ENCODE measurements around the gene PHF21A. TPM values are rescaled to one million over a fixed set of nuclear protein-coding genes. Genes with fewer than 3 reads are reported as not detected.

PHF21A gene
- total and polyA plus RNA-seq, 2 experiments from 2014 or later = 42.1 to 55.6 TPM

DNA sequence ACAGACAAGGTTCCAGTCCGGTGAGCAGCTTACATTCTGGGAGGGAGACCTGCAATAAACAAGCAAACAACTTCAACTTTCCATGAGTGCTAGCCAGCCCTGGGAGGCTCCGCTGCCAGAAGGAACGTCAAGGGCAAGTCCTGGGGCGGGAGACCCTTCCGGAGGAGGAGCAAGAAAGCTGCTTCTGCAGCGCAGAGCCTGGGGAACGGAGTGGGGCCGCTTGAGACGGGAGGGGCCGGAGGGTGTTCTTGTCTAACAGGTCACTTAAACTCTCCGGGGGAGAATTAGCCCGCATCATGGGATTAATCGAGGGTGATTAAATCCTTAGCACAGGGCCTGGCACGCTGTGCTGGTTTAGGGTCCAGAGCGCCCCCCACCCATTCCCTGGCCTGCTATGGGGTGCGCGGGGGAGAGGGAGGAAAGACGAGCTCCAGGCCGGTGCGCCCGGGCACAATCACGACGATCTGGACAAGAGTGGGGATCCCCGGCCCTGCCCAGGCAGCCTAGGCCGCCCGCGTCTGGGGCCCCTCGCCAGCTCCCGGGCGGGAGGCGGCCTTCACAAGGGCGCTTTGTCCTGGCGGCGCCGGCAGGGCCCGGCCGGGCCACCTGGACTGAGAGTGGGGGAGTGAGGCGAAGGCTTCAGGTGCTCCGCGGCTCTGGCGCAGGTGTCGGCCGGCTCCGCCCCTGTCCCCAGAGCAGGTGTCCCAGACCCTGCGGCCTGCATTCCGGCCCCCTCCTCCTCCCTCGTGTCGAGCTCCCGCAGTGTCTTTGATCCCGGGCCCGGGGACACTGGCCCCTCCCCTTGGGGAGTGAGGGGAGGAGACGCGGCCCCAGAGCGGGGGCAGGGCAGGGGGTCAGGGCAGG, 199.5 kb downstream of the PHF21A start:
- Histone ChIP-seq H3K27me3 (peaks cover 45% of the 10 kb centered on the region), H3K27ac (no peak overlapping the region), H3K9me3 (ENCODE audit: low read depth) (no peaks in the 10 kb centered on the region), H3K36me3 (no peaks in the 10 kb centered on the region), H3K4me1 (ENCODE audit: low read depth) (no peaks in the 10 kb centered on the region), H3K4me3 (peak overlapping the region; percentile 38)
- TF ChIP-seq, protein P1, sequence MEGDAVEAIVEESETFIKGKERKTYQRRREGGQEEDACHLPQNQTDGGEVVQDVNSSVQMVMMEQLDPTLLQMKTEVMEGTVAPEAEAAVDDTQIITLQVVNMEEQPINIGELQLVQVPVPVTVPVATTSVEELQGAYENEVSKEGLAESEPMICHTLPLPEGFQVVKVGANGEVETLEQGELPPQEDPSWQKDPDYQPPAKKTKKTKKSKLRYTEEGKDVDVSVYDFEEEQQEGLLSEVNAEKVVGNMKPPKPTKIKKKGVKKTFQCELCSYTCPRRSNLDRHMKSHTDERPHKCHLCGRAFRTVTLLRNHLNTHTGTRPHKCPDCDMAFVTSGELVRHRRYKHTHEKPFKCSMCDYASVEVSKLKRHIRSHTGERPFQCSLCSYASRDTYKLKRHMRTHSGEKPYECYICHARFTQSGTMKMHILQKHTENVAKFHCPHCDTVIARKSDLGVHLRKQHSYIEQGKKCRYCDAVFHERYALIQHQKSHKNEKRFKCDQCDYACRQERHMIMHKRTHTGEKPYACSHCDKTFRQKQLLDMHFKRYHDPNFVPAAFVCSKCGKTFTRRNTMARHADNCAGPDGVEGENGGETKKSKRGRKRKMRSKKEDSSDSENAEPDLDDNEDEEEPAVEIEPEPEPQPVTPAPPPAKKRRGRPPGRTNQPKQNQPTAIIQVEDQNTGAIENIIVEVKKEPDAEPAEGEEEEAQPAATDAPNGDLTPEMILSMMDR (IDR thresholded peaks at IDR 0.05; ENCODE audit: low read depth, low read length) = no peak
- DNase-seq (ENCODE audit: low read depth in 1 of 2, low spot score in 1 of 2) = peak in 1 of 2 donors; percentile 55

DNA sequence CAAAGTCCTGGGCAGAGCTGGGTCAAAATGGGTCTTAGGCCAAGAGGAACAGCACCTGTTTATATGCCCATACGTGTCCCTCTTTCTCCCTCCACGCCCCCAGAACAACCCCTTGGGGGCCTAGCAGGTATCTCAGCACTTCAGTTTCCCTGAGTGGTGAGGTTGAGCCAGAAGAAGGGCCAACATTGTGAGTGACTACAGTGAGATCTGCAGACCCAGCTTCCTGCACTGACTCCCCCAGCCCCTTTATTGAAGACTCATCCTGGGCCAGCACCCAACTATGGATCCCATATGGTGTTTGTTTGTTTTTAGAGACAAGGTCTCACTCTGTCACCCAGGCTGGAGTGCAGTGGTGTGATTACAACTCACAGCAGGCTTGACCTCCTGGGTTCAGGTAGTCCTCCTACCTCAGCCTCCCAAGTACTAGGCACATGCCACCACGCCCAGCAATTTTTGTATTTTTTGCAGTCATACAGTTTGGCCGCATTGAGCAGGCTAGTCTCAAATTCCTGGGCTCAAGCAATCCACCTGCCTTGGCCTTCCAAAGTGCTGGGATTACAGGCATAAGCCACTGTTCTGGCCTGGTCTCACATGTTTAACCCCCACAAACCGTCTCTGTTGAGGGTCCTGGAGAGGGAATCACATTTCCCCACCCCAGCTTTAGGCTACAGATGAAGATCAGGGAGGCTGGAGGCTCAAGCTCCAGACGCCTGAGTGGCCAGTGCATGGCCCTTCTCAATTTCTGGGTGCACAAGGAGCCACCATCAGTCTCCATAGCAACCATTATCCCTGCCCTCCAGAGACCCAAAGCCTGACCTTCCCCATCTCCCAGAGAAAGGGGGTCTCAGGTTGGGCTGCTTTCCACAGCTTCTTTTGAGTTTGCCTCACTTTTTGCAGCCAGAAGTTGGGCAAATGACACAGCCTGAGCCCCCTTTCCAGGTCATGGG, 200.4 kb downstream of the PHF21A start:
- Histone ChIP-seq H3K4me3 (no peak overlapping the region), H3K27ac (no peak overlapping the region), H3K27me3 (peaks cover 45% of the 10 kb centered on the region), H3K4me1 (ENCODE audit: low read depth) (no peaks in the 10 kb centered on the region), H3K36me3 (no peaks in the 10 kb centered on the region), H3K9me3 (ENCODE audit: low read depth) (no peaks in the 10 kb centered on the region)
- TF ChIP-seq, protein P1 (IDR thresholded peaks at IDR 0.05; ENCODE audit: low read depth, low read length) = no peak
- no peak for DNase-seq (ENCODE audit: low read depth in 1 of 2, low spot score in 1 of 2)

DNA sequence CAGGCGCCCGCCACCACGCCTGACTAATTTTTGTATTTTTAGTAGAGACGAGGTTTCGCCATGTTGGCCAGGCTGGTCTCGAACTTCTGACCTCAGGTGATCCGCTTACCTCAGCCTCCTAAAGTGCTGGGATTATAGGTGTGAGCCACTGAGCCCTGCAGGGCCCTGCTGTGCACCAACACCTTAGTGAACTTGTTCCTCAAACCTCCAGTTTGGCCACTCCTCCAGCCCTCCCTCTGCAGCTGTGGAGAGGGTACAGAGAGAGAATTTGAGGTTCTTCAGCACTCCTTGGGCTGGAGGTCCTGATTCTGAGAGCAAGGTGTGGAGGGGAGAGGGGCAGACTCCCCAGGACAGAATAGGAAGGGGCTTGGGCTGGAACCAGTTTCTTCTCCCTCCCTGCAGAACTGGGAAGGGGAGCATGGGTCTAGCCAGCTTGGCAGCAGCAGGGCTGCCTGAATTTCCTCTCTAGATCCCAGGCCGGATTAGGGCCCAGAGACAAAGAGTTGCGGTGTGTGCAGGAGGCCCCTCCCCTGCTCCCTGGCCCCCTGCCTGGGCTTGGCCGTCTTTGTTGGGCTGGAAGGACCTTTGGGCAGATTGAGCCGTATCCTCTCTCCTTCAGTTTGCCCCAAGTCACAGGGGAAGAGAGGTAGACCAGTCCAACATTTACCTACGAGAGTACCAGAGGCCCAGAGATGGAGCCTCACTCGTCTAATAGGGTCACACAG, 201.3 kb downstream of the PHF21A start:
- no peak overlapping the region for H3K27ac ChIP-seq
- no peaks in the 10 kb centered on the region for H3K9me3 ChIP-seq (ENCODE audit: low read depth)
- no peak for DNase-seq (ENCODE audit: low read depth in 1 of 2, low spot score in 1 of 2)
- H3K4me3 ChIP-seq = no peak overlapping the region
- H3K27me3 ChIP-seq = peaks cover 42% of the 10 kb centered on the region
- TF ChIP-seq, protein P1 (IDR thresholded peaks at IDR 0.05; ENCODE audit: low read depth, low read length) = no peak
- no peaks in the 10 kb centered on the region for H3K36me3 ChIP-seq
- no peaks in the 10 kb centered on the region for H3K4me1 ChIP-seq (ENCODE audit: low read depth)

DNA sequence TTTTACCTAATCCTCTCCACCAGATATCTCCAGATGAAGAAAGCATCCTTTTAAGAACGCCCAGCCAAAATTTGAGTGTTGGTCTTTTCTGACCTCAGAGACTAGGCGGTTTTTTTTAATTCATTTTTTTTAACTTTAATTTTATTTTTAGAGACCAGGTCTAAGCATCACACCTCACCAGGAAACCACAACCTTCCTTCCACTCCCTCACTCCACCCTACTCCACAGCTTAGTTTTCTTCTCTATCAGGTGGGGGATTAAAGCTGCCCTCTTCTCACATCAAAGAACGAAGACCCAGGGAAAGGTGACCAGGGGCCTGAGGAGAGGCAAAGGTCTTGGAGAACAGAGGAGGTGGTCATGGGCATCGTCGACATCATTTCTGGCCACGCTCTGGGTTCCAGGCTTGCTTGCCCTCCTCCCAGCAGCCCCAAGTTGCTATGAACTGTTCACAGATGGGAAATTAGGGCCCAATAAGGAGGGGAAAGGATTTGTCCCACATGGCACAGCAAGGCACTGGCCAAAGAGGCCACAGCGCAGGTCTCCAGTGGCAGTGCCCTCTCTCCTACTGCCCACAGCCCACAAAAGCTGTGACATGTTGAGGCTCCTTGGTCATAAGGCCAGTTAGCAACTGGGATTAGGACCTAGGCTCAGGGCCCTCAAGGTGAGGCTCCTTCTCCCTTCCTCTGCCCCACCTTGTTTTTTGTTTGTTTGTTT, 202.1 kb downstream of the PHF21A start:
- peaks cover 34% of the 10 kb centered on the region for H3K27me3 ChIP-seq
- no peak overlapping the region for H3K27ac ChIP-seq
- no peaks in the 10 kb centered on the region for H3K9me3 ChIP-seq (ENCODE audit: low read depth)
- H3K4me3 ChIP-seq = peak overlapping the region; percentile 90
- no peak for DNase-seq (ENCODE audit: low read depth in 1 of 2, low spot score in 1 of 2)
- H3K4me1 ChIP-seq (ENCODE audit: low read depth) = no peaks in the 10 kb centered on the region
- TF ChIP-seq, protein P1 (IDR thresholded peaks at IDR 0.05; ENCODE audit: low read depth, low read length) = no peak
- H3K36me3 ChIP-seq = peaks cover 6% of the 10 kb centered on the region

Data from cardiac muscle cell (in vitro differentiated cells and primary cell).